DMS153 (cell line): ENCODE results near the gene IL34.

ENCODE experiments used
- DNase-seq: peaks from one replicate; lab custom pipeline; 2025; lab: John Stamatoyannopoulos, UW

Gene IL34

DNA sequence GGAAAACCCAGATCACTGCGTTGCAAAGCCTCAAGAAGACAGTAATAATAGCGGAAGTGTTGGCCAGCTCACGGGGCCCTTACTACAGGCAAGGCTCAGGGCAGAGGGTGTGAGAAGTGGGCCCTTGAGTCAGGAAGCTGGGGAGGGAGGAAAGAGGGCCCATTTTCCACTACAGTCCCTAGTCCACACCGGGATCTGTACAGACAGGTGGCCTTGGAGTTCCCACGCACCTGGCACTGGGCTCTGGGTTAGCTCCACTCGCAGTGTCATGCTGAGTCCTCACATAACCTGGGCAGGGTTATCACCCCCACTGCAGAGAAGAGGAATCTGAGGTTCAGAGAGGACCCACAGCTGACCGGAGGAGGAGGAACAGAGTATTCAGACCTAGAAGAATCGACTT is 56.3 kb downstream of the IL34 start:
- DNase-seq: peak; percentile 36

DNA sequence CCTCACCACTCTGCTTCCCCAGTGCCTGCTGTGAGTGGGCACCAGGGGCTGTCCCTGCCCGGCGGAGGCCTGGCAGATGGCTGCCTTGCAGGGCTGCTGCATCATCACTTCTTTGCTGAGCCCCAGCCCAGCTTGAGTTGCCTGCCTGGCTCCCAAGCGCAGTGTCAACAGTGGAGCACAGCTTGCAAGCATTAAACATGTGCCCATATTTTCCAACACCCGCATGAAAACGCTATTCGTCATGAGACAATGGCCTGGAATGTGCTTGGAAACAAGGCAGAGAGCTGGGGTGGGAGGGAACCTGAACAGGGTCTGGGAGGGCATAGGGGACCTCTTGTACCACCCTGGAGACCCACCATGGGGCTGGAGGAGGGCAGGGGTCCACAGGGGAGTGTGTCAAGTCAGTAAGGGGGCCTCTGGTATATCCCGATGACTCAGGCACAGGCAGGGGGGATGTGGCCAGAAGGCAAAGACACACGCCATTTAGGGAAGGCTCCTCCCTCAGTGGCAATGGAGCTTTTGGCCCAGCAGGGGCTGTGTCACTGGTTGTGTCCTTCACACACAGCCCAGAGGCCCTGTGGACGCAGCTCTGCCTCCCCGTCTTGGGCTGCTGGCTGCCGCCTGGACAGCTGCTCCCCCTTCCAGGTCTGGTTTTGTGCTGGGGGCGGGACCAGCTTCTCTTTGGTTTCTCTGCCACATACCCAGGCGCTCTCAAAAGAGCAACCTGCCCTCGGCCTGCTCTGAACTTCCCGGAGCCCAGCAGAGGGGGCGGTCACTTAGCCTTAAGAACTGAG is 56.9 kb downstream of the IL34 start:
- peak; percentile 61 for DNase-seq

DNA sequence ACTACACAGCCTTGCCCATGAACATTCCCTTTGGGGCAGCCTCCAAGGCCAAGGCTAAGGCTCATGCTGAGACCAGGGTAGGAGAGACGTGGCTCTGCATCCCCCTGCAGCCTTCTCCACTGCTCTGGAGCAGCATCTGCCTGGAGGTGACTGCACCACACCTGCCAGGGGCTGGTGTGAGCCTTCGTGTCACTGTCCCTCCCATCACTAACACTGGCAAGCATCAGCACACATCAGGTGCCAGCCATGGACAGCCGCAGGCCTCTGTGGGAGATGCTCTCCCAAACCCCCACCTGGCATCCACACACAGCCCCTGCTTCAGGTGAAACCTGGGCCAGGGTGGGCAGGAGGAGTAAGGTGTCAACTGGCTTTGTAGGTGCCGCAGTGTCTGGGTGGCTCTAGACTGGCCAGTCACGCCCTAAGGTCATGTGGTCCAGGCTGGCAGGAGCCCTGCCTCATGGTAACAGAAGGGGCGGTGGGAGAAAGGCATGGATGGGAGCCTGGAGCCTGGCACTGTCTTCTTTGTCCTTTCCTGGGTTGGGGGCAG is 57.5 kb downstream of the IL34 start:
- DNase-seq: no peak

DNA sequence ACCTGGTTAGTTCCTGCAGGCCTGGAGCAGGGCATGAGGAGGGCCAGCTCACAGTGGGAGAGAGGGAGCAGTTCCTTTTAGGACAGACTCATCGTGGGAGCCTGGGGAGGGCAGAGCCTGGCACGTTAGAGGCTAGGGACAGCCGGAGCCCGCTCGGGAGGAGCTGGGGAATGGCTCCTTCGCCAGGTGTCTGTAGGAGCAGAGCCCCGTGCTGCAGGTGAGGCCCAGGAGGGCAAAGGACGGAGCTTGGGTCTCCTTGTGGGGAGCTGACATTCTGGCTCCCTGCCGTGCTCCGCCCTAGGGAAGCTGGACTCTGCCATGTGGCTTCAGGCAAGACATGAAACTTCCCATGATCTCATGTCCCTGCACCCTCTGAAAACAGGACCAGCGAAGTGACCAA is 58.2 kb downstream of the IL34 start:
- DNase-seq: no peak

DNA sequence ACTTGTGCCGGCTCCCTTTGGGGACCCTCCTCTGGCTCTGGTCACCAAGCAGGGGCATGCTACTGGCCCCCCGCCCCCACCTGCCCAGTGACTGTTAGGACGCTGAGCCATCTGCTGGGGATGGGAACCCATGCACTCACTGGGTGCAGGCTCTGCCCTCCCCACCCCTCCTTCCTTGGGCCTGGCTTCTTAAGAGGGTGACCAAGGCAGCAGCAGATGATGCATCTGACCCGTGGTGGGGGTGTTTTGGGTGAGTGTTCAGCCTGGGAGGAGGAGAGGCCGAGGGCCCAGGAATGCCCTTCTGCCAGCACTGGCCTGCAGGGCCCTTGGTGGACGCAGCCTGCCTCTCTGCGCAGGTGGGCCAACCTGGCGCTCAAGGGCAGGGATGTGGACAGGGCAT is 58.7 kb downstream of the IL34 start:
- DNase-seq: no peak

DNA sequence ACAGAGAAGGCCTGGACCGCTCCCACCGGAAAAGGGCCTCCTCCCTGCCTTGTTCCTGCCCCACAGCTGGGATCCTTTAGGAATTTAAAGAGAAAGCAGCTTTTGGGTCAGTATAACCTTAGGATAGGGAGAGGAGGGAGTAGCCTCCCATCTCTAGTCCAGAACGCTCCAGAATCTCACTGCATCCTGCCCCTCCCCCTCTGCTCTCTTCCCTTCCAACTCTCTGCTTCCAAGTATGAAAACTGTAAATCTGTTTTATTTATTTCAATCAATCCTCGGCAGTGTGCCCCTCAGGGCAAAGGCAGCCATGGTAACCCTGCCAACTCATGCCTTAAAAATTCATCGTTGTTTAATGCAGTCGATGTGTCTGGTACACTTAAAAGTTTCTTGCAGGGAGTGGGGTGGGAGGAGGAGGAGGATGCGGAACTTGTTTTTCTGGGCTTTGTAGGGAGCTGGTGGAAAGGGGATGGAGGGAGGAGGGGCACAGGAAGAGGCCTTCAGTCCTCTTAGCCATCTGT is 60.6 kb downstream of the IL34 start:
- DNase-seq: no peak

DNA sequence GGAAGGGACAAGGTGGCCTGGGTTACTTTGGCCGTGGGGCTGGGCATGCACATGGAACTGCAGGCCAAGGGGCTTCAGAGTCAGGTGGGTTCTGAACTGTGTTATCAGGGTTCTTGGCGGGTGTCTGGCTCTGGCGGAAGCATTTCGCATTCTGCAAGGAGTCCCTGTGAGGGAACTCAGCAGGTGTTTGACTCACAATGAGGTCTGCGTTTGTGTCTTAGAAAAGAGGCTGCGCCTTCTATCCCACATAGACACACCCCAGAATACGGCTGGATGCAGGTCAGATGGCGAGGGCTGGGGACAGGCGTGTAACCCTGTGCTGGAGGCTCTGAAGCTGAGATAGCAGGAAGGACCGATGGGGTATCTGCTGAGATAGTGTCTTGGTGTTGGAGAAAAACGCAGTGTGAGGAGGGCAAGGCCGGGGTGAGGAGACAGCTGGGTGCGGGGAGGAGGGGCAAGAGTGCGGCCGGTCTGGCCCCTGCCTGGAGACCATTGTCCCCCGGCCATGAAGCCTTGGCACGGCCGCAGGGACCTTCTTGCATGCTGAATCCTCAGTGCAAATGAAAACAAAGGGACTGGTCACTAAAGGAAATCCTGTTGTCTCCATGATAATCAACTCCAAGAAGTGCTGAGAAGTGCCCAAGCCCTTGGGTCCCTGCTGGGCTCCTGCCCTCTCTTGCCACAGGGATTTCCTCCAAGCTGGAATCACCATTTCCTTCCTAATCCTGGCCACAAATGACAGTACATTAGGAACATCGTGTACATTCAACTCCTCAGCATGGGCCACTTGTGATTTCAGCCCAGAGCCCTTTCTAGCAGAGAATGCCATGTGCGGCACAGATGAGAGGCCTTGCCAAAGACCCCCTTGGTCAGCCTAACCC is 62.2 kb downstream of the IL34 start:
- DNase-seq: no peak

DNA sequence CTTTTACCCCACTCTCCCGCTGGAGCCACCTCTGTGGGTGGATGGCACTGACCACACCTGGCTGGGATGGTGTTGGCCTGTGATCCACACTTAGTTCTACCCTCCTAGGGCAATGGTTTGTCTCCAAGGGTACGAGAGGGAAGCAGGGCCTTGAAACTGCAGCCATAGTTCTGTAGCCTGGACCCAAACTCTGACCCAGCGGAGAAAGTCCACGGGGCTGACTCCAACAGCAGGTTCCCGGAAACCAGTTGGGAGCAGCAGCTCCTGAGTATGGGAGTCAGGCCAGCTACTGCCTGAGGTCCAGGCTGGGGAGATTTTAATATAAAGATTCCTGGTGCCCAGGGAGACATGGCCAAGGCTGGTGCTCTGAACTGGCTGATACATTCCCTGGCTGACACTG is 63.1 kb downstream of the IL34 start:
- DNase-seq: no peak

DNA sequence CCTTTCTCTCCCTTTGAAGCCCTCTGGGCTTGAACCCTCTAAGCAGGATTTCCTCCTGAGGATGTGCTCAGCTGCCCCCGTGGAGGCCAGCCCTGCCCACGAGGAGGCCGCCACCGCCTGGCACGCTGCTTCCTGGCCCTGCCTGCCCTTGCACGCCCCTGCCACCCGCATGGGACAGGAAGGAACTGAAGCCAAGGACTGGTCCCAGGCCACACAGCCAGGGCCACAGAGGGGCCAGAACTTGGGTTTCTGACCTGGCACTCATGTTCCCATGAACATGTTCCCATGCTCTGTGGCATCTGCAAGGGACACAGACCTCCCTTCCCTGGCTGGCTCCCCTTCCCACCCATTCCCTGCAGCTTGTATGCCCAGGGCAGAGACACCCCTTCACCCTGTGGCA is 63.6 kb downstream of the IL34 start:
- no peak for DNase-seq
